GM21723 (cell line): Measurements from ENCODE around the gene SORT1.
"Not testable (repeated sequence)": the region's sequence is repeated elsewhere in the genome, so short reads cannot be mapped to it uniquely, and the experiment has no call there.

Source experiments
- ATAC-seq: cut with Tn5 transposase; IDR thresholded peaks from one replicate; pipeline ENCODE4 v1.9.1; 2021; ENCODE audit warnings: mild to moderate bottlenecking, moderate library complexity; ENCODE audit not compliant: unreplicated experiment

SORT1 gene

DNA sequence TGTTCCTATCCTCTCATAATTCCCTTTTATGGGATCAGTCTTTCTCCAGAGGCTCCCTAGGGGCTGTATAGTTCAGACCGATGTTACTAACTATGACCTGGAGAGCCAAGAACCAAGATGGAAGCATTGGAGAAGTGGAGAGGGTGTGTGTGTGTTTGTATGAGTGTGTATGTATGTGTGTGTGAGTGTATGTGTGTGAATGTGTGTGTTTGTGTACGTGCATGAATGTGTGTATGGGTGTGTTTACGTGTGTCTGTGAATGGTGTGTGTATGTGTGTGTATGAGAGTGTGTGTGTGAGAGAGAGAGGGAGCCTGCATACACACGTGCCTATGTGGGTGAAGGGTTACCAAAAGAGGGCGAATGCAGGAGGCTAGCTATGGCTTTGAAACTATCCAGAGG, 95.8 kb downstream of the SORT1 start:
- ATAC-seq, result no peak

DNA sequence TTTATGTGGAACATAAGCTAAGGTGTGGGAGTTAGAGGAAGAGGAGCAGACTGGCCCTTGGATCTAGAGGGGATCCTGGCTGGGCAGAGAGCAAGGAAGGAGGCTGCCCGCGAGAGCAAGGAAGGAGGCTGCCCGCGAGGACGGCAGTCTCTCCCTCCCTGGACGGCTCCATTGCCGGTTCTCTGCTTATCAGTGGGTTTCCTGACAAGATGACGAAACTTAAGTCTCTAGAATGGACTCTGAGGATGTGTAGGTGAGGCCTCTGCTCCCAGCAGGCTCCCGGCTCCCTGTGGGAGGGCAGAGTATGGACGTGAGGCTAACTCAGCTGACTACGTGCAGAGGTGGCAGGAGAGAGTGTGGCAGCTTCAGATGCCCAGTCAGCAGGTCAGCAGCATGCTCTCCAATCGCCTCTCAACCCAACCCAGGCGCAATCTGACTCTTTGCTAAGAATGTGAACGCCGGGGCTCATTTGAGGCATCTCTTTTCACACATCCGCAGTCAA, 97.0 kb downstream of the SORT1 start:
- no peak for ATAC-seq

DNA sequence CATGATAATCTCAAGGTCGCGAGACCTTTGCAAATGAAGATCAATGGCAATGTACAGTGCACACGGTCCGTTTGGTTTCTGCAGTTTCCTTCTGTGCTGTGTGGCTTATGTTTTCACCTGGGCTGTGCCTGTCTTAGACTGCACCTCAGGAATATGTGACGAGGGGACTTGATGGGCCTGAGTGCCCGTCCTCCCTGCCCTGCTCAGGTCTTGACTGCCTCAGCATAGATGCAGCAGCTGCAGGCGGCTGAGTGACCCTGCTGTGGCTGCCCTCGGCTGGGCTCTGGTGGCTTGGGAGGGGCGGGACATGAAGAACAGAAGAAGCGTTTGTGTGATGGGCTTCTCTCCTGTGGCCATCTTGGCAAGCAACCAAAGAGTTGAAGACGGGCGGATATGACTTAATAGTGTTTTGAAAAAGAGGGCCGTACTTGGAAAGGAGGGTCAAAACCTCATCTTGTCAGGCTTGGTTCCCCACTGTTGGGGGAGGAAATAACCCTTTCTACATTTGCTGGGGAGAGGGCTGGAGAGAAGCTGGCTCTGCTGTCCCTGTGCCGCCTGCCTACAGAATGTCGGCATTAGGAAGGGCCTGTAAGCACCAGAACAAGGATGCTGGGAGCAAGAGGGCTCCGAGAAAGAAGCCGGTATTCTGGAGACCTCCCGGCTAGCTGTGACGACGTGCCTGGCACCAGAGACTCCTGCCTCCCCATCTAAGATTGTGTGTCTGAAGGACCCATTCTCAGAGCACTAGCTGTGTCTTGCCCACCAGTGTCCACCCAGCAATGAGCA, 98.0 kb downstream of the SORT1 start:
- ATAC-seq, result no peak

DNA sequence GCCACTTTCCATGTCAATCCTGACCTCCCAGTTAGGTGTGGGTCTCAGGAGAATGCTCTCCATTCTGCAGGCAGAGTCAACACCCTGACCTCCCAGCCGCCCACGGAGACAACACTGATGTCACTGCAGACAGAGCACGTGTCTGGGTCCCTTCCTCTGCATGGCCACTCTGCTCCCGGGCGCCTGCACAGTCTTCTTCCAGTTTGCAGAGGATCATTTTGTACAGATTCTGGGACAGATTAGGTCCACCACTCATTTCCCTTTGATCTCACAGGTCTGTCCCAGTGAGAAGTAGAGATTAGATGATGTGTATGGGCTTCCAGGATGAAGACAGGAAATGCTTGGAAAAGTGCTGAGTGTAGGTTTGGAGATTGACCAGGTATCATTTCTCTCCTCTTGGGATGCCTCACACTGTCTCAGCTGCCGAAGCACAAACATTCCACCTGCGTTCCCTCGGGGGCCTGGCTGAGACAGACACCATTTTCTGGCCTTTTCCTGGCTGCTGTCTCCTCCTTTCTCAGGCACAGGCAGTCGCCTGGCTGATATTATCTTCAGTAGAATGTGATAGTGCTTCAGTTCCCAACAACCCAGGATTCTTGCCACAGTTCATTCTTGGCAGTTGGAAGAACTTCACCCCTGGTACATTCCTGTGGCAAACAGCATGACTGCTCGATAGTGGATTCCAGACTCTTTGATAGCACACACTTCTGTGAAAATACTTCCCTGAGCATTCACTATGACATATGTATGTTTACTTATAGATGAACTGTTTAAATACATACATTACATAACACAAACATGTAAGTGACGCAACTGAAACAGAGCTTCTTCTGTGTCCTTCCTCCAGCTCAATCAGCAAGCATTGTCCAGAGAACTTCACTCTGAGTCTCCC, 98.8 kb downstream of the SORT1 start:
- ATAC-seq, result no peak

DNA sequence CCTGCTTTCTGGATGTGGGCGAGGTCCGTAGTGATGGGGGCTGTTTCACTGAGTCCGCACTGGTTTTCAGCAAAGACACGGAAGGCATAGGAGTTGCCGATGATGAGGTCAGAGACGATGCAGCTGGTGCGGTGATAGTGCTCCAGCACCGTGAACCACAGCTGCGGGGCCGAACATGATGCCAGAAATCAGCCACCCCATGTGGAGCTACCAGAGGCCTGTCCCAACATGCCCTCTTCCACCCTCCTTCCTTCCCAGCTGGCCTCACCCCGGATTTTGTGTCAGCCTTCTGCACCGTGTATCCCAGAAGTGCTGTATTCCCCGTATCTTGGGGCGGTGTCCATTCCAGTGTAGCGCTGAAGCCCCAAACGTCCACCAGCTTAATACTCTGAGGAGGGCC, 100.9 kb downstream of the SORT1 start:
- no peak for ATAC-seq

DNA sequence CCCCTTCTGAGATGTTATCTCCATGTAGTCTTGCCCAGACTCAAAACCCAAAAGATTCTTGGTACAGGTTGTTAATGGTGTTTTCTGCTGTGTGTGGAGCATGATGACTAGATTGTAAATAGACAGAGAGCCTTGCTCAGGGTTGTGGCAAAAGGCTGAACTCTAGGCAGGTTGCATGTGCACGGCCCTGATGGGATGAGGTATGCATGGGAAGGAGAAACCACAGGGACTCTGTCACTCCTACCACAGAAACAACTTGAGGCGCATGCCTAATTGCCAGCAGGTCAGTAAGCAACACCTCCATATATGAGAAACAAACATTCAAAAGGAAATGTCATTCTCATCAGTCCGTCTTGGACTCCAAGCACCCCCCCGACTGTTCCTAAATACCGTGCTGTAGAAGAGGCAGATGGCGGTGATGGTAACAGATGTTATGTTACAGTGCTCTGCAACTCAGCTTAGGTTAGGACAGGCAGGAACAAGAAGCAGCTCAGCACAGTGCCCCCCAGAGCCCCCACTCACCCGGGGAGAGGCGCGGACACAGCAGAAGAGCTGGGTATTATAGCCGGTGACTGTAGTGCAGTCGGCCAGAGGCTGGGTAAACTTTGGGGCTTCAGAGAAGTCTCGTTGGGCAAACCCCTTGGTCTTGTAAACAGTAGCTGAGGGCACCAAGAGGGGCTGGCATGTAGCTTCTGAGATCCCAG, 101.9 kb downstream of the SORT1 start:
- no peak for ATAC-seq

DNA sequence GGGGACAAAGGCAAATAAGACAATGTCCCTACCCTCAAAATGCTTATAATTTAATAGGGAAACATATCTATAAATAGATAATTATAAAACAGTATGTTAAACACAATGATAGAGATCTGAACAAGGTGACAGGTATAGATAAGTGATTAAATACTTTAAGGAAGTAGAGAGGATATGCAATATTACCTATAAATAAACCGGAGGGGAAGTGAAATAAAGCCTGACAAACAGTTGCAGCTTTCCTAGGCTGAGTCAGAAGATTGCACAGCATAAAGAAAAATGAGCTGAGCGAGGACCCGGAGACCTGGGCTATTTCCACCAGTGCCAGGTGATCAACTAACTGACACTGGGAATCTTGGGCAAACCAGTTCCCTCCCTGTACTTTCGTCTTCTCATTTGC, 103.2 kb downstream of the SORT1 start:
- no peak for ATAC-seq

DNA sequence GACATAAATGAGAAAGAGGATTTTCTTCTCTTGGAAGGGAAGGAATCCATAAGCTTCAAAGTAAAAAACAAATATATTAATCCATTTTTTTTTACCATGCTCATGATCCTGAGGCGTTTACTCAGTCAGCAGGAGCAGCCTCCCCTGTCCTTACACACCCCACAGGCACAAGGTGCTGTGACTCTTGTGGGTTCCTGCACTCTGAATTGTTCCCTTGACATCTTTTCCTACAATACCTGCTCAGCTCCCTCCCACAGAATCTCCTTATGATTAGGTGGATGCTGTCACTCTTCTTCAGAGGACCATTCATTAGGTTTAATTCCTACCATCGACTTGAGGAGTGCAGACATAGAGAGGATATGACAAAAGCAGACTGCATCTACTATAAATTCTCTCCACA, 104.7 kb downstream of the SORT1 start:
- ATAC-seq, result no peak

DNA sequence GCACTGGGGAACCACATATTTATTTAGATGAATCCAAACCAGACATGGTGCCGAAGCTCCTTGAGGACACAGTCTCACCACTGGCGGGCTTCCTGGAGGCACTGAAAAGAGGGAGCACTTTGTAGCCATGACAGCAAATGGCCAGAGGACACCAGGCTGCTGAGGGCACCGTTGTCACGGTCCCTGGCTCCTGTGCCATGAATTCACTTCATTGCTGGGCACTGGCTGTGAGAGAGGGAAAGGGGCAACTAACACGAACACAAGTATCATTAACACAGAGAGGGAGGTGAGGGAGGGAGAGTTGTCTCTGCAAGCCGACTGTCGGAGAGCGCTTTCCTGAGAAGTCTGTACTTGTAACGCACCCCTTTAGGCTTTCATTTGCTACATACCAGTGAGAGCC, 105.4 kb downstream of the SORT1 start:
- no peak for ATAC-seq

DNA sequence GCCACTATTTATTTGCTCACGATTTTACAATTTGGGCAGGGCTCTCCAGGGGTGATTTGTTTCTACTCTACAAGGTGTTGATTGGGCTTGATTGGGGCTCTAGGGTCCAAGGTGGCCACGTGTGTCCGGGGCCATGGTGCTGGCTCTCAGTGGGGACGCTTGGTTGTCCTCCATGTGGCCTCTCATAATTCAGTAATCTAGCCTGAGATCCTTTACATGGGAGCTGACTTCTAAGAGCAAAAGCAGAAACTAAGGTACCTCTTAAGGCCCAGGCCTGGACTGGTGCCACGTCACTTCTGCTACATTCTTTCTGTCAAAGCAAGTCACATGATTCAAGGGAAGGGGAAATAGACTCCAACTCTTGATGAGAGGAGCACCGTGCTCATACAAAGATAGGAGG, 106.7 kb downstream of the SORT1 start:
- no peak for ATAC-seq

DNA sequence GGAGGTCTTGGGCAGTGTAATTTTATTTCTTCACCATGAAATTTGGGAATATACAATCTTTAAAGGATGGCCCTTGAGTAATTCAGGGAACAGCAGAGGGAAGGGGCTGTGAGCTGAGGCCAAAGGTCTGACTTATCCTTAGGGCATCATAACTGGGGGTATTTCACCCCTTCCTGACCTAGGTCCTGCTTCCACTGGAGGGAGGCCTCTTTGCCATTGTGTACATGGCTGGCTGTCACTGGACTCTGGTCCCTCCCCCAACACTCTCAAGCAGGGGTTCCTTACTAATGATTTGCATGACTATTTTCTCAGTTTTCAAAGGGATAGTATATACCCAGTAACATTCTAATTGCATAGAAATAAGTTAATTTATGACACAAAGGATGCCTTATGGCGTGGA, 107.6 kb downstream of the SORT1 start:
- ATAC-seq, result no peak

DNA sequence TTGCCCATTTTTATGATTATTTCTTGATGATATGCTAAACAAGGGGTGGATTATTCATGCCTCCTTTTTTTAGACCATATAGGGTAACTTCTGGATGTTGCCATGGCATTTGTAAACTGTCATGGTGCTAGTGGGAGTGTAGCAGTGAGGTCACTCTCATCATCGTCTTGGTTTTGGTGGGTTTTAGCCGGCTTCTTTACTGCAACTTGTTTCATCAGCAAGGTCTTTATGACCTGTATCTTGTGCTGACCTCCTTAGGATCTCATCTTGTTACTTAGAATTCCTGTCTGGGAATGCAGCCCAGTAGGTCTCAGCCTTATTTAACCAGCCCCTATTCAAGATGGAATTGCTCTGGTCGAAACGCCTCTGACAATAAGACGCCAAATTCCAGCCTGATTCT, 111.0 kb downstream of the SORT1 start:
- ATAC-seq, result not testable (repeated sequence)

DNA sequence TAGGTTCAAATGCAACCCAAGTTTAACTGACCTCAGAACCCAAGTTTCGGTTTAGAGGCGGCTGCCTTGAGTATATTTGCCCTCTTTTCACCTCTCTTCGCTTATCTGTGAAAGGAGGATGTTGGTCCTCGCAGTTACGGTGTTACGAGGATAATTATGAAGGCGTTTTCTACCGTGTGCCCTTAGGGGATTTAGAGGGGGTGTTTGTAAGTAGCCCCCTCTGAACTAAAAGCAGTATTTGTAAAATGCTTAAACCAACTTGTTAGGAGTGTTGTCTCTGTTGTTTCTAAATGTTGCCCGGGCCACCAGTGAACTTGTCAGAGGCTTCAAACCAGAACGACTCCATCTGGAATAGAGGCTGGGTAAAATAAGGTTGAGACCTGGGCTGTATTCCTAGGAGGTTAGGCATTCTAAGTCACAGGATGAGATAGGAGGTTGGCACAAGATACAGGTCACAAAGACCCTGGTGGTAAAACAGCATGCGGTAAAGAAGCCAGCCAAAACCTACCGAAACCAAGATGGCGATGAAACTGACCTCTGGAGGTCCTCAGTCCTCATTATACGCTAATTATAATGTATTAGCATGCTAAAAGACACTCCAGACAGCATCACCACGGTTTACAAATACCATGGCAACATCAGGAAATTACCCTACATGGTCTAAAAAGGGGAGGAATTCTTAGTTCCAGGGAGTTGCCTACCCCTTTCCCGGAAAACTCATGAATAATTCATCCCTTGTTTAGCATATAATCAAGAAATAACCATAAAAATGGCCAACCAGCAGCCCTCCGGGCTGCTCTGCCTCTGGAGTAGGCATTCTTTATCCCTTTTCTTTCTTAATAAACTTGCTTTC, 113.7 kb downstream of the SORT1 start:
- ATAC-seq, result peak; percentile 29

DNA sequence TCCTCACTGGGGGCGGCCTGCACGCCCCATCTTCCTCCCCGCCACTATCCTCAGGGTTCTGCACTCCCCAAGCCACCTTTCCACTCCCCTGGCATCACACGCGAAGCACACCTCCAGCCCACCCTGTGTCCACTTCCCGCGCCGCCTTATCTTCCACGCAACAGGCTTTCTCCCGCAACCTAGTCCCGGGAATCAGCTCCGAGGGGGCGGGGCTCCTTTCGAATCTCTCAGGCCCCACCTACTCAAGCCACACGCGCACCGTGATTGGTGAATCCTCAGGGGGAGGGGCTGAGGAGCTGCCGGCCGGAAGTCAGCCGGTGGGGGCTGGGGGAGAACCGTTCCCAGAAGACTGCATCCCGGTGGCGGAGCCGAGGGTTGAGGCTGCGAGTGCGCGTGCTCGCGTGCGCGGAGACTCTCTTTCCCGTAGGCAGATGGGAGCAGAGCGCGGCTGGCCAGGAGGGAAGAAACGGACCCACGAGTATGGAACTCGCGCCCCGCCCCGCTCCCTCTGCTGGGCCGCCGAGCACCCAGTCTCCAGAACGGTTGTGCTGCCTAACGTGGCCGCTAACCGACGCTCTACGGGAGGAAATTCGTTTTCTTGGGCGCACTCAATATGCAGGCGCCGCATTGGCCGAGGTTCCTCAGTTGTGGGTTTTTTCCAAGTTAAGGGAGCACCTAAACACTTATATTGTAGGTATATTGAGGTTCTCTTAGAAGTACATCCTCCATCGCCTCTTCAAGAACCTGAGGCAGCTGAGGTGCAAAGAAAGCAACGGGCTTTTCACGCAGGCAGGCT, 114.6 kb downstream of the SORT1 start, which contains the start of gene PSRC1:
Gene PSRC1, minus strand, starts transcription at position 194 of the 796 bp plus-strand sequence.
- ATAC-seq, result peak; percentile 97

DNA sequence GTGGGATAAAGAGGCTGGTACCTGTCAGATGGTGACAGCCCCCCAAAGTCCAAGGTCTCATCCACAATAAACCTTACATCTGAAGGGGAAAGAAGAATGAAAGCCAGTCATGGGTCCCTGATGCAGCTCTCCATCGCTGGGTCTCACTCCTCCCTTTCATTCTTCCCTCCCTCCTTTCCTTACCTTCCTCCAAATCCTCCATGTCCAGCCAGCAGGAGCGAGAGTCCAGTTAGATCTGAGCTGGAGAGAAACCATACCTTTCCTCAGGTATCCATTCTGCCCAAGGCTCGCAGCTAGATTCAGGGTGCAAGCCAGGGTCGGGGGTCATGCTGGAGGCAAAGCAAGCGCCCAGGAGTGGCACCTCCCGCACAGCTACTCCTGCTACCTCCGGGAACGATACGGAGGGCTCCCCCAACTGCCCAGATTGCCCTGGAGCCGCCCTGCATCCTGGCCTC, 115.2 kb downstream of the SORT1 start:
- ATAC-seq, result no peak

DNA sequence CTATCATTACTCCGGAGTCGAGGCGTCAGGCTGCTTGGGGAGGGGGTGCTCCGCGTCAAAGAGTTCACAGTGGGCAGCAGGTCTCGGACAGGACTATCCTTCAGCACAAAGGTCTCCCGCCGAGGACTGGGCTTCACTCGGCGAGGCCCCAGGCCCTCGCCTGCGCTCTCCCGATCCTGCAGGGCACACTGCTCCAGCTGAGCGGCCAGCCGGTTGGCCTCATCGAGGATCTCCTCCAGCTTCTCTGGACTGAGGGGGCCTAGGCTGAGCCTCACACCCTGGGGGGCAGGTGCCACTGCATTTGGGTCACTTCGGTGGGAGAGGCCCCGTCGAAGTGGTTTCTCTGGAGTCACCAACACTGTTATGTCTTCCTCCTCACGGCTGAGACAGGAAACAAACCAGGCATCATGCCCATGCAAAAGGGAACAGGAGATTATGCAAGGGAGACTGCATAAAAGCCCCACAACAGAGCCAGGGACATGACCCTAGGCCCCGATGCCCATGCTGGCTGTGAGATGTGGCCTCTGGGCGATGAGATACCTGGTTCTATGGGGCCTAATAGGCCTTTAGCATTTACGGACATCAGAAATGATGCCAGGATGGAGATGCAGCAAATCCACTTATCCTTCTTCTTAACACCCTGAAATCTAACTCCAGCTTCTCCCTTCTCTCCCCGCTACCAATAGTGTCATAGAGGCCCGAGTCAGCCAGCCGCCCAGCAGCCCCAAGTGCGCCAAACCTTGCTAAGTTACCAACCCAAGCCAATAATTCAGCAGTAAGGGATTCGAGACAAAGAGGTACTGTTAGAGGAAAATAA, 115.8 kb downstream of the SORT1 start:
- ATAC-seq, result no peak

DNA sequence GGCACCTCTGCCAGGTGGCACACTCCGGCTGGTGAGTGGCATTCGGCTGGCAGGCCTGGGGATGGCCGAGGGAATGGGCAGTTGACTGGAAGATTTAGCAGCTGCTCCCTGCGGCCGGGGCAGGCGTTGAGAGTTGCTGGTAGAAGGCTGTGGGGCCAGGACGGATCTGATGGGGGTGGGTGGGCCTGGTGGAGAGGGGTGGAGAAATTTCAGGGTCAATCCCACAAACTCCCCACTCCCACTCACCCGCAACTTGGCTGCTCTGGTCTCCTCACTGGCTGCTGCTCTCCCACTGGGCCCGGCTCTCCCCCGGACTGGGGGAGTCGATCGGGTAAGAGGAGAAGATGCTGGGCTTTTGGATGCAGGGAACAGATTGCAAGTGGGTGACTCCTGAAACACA, 116.9 kb downstream of the SORT1 start:
- no peak for ATAC-seq

DNA sequence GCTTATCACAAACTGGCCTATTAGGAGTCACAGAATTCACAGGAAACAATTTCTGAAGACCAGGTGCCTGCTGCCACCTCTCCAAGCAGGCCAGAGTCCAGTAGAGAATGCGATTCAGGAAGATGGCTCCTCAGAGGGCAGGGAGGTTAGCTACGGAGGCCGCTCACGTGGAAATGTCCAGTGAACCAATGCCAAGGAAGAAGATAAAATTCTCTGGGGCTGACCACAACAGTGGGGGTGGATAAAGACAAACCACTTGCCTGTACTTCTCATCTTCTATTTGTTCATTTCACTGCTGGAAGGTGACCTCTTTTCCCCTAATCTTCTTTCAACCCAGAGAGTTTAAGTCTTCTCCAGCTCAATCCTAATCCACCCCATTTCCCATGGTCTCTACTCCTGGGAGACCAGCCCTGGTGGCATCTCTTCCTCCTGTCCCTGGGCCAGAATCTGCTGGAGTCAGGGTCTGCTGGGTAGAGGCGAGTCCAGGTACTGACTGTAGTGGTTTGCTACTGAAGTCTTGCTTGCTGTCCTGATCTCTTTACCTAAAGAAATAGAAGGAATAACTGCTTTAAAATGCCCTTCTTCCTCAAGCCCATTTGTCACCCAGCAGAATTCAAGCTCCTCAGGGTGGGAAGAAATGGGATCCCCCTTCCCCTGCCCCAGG, 118.0 kb downstream of the SORT1 start:
- ATAC-seq, result no peak
